RPMI7951 (cell line): ENCODE measurements around the gene ULBP3. TPM values are rescaled to one million over a fixed set of nuclear protein-coding genes. Genes with fewer than 3 reads are reported as not detected.
"Not testable (repeated sequence)": the region's sequence is repeated elsewhere in the genome, so short reads cannot be mapped to it uniquely, and the experiment has no call there.

Experiments used
- DNase-seq: peaks from one replicate; pipeline ENCODE4 v3.0.0-alpha.2; 2012; ENCODE audit warnings: low read depth
- total RNA-seq: library from RNA; depleted of rRNA; stranded (reverse); fragments of >200 nt; shearing (Covaris generic); gene quantifications from 2 replicates; pipeline ENCODE4 v1.2.3, GENCODE V29; 2014; rRNA removed

ULBP3 gene
- total RNA-seq, 1 experiment from 2014 or later: 13.6 TPM

- peak; percentile 23 for DNase-seq
These were observed 53.5 kb downstream of the ULBP3 start for GRCh38 chr6:150015281-150016001.

- not testable (repeated sequence) for DNase-seq
These were observed 54.2 kb downstream of the ULBP3 start for GRCh38 chr6:150014623-150015280.

GRCh38 chr6:150013785-150014622 is 54.9 kb downstream of the ULBP3 start:
- DNase-seq: not testable (repeated sequence)

GRCh38 chr6:150012846-150013784 is 55.8 kb downstream of the ULBP3 start:
- not testable (repeated sequence) for DNase-seq

Other genes starting within 250 kb of the ULBP3 start
- gene LRP11, start 204.8 kb downstream of the ULBP3 start, total RNA-seq: 67.0 and 67.4 TPM in 2 replicates
- 1.6 and 2.0 TPM in 2 replicates for gene RAET1E, start 171.0 kb downstream of the ULBP3 start, total RNA-seq
- 9.9 and 13.4 TPM in 2 replicates for gene RAET1G, start 146.0 kb downstream of the ULBP3 start, total RNA-seq
- 21.8 and 21.9 TPM in 2 replicates for gene ULBP2, start 127.1 kb downstream of the ULBP3 start, total RNA-seq
- 0.20 and 0.36 TPM in 2 replicates for gene ULBP1, start 105.2 kb downstream of the ULBP3 start, total RNA-seq
- not detected in 2 replicates for gene RAET1L, start 43.6 kb downstream of the ULBP3 start, total RNA-seq
- not detected in 2 replicates for gene PPP1R14C, start 73.9 kb upstream of the ULBP3 start, total RNA-seq